ENCODE measurements around the gene RHO.
"Not testable (repeated sequence)": the region's sequence is repeated elsewhere in the genome, so short reads cannot be mapped to it uniquely, and the experiment has no call there.

RHO gene

GRCh38 chr3:129528589-129529100 is at the start of gene RHO:
Gene RHO (plus strand): TSS chr3:129528639. CDS start chr3:129528734, 95 bp downstream.
- in situ Hi-C loops (cut with HindIII; ENCODE audit: low sequenced_read_pairs) = no loop called here

GRCh38 chr3:129481225-129481765 is 47.1 kb upstream of the RHO start:
- in situ Hi-C loops (cut with HindIII; ENCODE audit: low sequenced_read_pairs) = not testable (repeated sequence)

GRCh38 chr3:129481766-129482332 is 46.6 kb upstream of the RHO start:
- in situ Hi-C loops (cut with HindIII; ENCODE audit: low sequenced_read_pairs) = no loop called here

- in situ Hi-C loops (cut with HindIII; ENCODE audit: low sequenced_read_pairs) = no loop called here
Measured at GRCh38 chr3:129482721-129483120, 45.7 kb upstream of the RHO start.

GRCh38 chr3:129483870-129484269 is 44.6 kb upstream of the RHO start:
- in situ Hi-C loops (cut with HindIII; ENCODE audit: low sequenced_read_pairs) = no loop called here

GRCh38 chr3:129485146-129485545 is 43.3 kb upstream of the RHO start:
- in situ Hi-C loops (cut with HindIII; ENCODE audit: low sequenced_read_pairs) = not testable (repeated sequence)

GRCh38 chr3:129485721-129486663 is 42.4 kb upstream of the RHO start:
- in situ Hi-C loops (cut with HindIII; ENCODE audit: low sequenced_read_pairs) = no loop called here

GRCh38 chr3:129486664-129487035 is 41.8 kb upstream of the RHO start:
- in situ Hi-C loops (cut with HindIII; ENCODE audit: low sequenced_read_pairs) = no loop called here

- in situ Hi-C loops (cut with HindIII; ENCODE audit: low sequenced_read_pairs) = no loop called here
Measured at GRCh38 chr3:129487183-129487867, 41.1 kb upstream of the RHO start.

GRCh38 chr3:129487868-129488335 is 40.5 kb upstream of the RHO start:
- in situ Hi-C loops (cut with HindIII; ENCODE audit: low sequenced_read_pairs) = not testable (repeated sequence)

GRCh38 chr3:129489258-129489657 is 39.2 kb upstream of the RHO start:
- in situ Hi-C loops (cut with HindIII; ENCODE audit: low sequenced_read_pairs) = not testable (repeated sequence)

GRCh38 chr3:129490273-129490675 is 38.2 kb upstream of the RHO start:
- in situ Hi-C loops (cut with HindIII; ENCODE audit: low sequenced_read_pairs) = no loop called here

GRCh38 chr3:129491077-129491476 is 37.4 kb upstream of the RHO start:
- in situ Hi-C loops (cut with HindIII; ENCODE audit: low sequenced_read_pairs) = not testable (repeated sequence)

GRCh38 chr3:129491794-129492193 is 36.6 kb upstream of the RHO start:
- in situ Hi-C loops (cut with HindIII; ENCODE audit: low sequenced_read_pairs) = no loop called here

- in situ Hi-C loops (cut with HindIII; ENCODE audit: low sequenced_read_pairs) = no loop called here
Measured at GRCh38 chr3:129492691-129493090, 35.7 kb upstream of the RHO start.

- in situ Hi-C loops (cut with HindIII; ENCODE audit: low sequenced_read_pairs) = no loop called here
Measured at GRCh38 chr3:129493206-129493605, 35.2 kb upstream of the RHO start.

- in situ Hi-C loops (cut with HindIII; ENCODE audit: low sequenced_read_pairs) = not testable (repeated sequence)
Measured at GRCh38 chr3:129494499-129494898, 33.9 kb upstream of the RHO start.

GRCh38 chr3:129495006-129495639 is 33.3 kb upstream of the RHO start:
- in situ Hi-C loops (cut with HindIII; ENCODE audit: low sequenced_read_pairs) = not testable (repeated sequence)

- in situ Hi-C loops (cut with HindIII; ENCODE audit: low sequenced_read_pairs) = not testable (repeated sequence)
Measured at GRCh38 chr3:129497876-129498275, 30.6 kb upstream of the RHO start.

Measured in DLD1 (cell line).